GM18858 (cell line): ENCODE results near the gene CBX8.
"Not testable (repeated sequence)": the region's sequence is repeated elsewhere in the genome, so short reads cannot be mapped to it uniquely, and the experiment has no call there.

ENCODE experiments used
- ATAC-seq: cut with Tn5 transposase; IDR thresholded peaks from one replicate; pipeline ENCODE4 v1.9.1; 2021; ENCODE audit not compliant: unreplicated experiment

CBX8 gene

GRCh38 chr17:79781736-79782575, 14.9 kb downstream of the CBX8 start:
- ATAC-seq = no peak

- no peak for ATAC-seq
Observed at GRCh38 chr17:79781012-79781650, 15.7 kb downstream of the CBX8 start.

GRCh38 chr17:79779661-79780365, 17.1 kb downstream of the CBX8 start:
- no peak for ATAC-seq

GRCh38 chr17:79779084-79779529, 17.8 kb downstream of the CBX8 start:
- ATAC-seq = no peak

- ATAC-seq = no peak
Observed at GRCh38 chr17:79778504-79779083, 18.3 kb downstream of the CBX8 start.

- ATAC-seq = no peak
Observed at GRCh38 chr17:79777894-79778503, 18.9 kb downstream of the CBX8 start, which contains the start of gene CBX2. TSS of gene CBX2 (plus strand) at chr17:79778148. CDS start at chr17:79778236, 88 bp downstream.

GRCh38 chr17:79777120-79777893, 19.6 kb downstream of the CBX8 start:
- no peak for ATAC-seq

GRCh38 chr17:79776376-79777119, 20.3 kb downstream of the CBX8 start:
- ATAC-seq = no peak

GRCh38 chr17:79775632-79776031, 21.2 kb downstream of the CBX8 start:
- ATAC-seq = no peak

GRCh38 chr17:79774561-79774975, 22.3 kb downstream of the CBX8 start:
- ATAC-seq = no peak

- ATAC-seq = not testable (repeated sequence)
Observed at GRCh38 chr17:79772726-79773125, 24.2 kb downstream of the CBX8 start.

- no peak for ATAC-seq
Observed at GRCh38 chr17:79771276-79771675, 25.6 kb downstream of the CBX8 start.

GRCh38 chr17:79769570-79770506, 27.0 kb downstream of the CBX8 start:
- no peak for ATAC-seq

GRCh38 chr17:79765708-79766107, 31.2 kb downstream of the CBX8 start:
- ATAC-seq = no peak

GRCh38 chr17:79761894-79762589, 34.8 kb downstream of the CBX8 start:
- ATAC-seq = no peak

GRCh38 chr17:79760197-79760906, 36.5 kb downstream of the CBX8 start:
- no peak for ATAC-seq

- ATAC-seq = no peak
Observed at GRCh38 chr17:79758271-79758670, 38.6 kb downstream of the CBX8 start.
